Parathyroid adenoma (tissue), 2 donors: ENCODE results near the gene PPP2R3B.
"Not testable (repeated sequence)": the region's sequence is repeated elsewhere in the genome, so short reads cannot be mapped to it uniquely, and the experiment has no call there.

Experiments
- H2AFZ ChIP-seq: fragments of 300-600 bp; sonication (generic); one replicate; pipeline ENCODE4 v1.7.0; 2017; ENCODE audit warnings: antibody characterized with exemption, mild to moderate bottlenecking
- H3K27ac ChIP-seq: fragments of 300-600 bp; sonication (generic); one replicate; pipeline ENCODE4 v1.7.0; 2017
- H3K27me3 ChIP-seq: fragments of 300-600 bp; sonication (generic); one replicate; pipeline ENCODE4 v1.7.0; 2017; ENCODE audit warnings: low read length; ENCODE audit not compliant: control insufficient read depth, insufficient read depth
- H3K36me3 ChIP-seq: fragments of 300-600 bp; sonication (generic); one replicate; pipeline ENCODE4 v1.7.0; 2017; ENCODE audit warnings: low read length; ENCODE audit not compliant: control insufficient read depth, insufficient read depth
- H3K4me1 ChIP-seq: fragments of 300-600 bp; sonication (generic); one replicate; pipeline ENCODE4 v1.7.0; 2017; ENCODE audit warnings: control low read depth
- H3K4me2 ChIP-seq: fragments of 300-600 bp; sonication (generic); one replicate; pipeline ENCODE4 v1.7.0; 2017; ENCODE audit warnings: low read length
- H3K4me3 ChIP-seq: fragments of 300-600 bp; sonication (generic); one replicate; pipeline ENCODE4 v1.7.0; 2017; ENCODE audit warnings: low read depth, low read length
- H3K79me2 ChIP-seq: fragments of 300-600 bp; sonication (generic); one replicate; pipeline ENCODE4 v1.7.0; 2017; ENCODE audit warnings: control low read depth
- H3K9ac ChIP-seq: fragments of 300-600 bp; sonication (generic); one replicate; pipeline ENCODE4 v1.7.0; 2017; ENCODE audit warnings: mild to moderate bottlenecking
- H3K9me3 ChIP-seq: fragments of 300-600 bp; sonication (generic); one replicate; pipeline ENCODE4 v1.7.0; 2017; ENCODE audit warnings: low read length; ENCODE audit not compliant: control insufficient read depth
- TF ChIP-seq, protein P1 (sequence below): fragments of 300-600 bp; sonication (generic); IDR thresholded peaks from one replicate; pipeline ENCODE4 v1.7.0; 2017; ENCODE audit warnings: antibody characterized with exemption, mild to moderate bottlenecking
- donor health status: primary hyperparathyroidism.

The PPP2R3B gene

DNA sequence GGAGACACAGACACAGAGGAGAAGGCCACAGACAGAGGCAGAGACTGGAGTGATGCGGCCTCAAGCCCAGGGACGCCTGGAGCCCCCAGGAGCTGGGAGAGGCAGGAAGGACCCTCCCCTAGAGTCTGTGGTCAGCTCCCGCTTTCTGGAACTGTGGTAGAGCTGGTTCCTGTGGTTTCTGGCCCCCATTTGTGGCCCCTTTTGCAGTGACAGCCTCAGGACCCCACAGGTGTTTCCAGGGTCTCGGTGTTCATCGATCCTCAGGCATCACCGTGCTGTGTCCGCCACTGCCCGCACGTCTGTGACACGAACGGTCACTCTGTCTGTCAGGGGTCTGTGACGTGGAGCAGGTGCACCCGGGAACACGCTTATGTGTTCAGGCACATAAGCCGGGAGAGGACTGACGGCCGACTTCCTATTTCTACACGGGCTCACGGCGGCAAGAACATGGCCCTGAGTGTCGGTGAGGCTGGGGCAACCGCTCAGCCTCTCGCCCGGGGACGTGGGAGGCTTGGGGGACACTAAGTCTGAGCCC, 76.0 kb downstream of the PPP2R3B start:
- TF ChIP-seq, protein P1, sequence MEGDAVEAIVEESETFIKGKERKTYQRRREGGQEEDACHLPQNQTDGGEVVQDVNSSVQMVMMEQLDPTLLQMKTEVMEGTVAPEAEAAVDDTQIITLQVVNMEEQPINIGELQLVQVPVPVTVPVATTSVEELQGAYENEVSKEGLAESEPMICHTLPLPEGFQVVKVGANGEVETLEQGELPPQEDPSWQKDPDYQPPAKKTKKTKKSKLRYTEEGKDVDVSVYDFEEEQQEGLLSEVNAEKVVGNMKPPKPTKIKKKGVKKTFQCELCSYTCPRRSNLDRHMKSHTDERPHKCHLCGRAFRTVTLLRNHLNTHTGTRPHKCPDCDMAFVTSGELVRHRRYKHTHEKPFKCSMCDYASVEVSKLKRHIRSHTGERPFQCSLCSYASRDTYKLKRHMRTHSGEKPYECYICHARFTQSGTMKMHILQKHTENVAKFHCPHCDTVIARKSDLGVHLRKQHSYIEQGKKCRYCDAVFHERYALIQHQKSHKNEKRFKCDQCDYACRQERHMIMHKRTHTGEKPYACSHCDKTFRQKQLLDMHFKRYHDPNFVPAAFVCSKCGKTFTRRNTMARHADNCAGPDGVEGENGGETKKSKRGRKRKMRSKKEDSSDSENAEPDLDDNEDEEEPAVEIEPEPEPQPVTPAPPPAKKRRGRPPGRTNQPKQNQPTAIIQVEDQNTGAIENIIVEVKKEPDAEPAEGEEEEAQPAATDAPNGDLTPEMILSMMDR = no peak
- Histone ChIP-seq H3K36me3 (no peaks in the 10 kb centered on the region), H3K27me3 (no peaks in the 10 kb centered on the region), H3K9ac (no peak overlapping the region), H2AFZ (no peak overlapping the region), H3K4me1 (no peaks in the 10 kb centered on the region), H3K27ac (no peak overlapping the region), H3K4me2 (no peak overlapping the region), H3K4me3 (no peak overlapping the region), H3K9me3 (no peaks in the 10 kb centered on the region), H3K79me2 (no peaks in the 10 kb centered on the region)

DNA sequence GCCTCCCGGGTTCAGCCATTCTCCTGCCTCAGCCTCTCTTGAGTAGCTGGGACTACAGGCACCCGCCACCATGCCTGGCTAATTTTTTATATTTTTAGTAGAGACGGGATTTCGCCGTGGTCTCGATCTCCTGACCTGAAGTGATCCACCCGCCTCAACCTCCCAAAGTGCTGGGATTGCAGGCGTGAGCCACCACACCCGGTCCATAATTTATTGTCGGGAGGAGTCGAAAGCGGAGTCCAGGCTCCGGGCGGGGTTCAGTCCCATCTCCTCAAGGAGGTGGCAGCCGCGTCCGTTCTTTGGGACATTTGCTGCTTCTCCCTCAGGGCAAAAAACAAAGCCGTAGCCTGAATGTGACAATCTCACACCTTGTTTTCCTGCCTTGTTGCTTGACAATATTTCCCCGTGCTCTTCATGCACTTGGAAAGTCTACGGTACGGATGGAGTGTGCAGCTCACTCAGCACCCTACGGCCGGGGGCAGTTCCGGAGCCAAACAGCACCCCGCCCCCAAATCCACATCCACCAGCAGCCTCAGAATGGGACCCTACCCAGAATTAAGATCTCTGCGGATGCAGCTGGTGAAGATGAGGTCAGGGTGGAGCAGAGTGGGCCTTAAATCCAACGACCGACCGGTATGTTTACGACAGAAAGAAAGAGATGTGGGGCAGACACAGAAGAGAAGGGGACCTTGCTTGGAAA, 77.7 kb downstream of the PPP2R3B start:
- no peaks in the 10 kb centered on the region for H3K4me1 ChIP-seq
- no peaks in the 10 kb centered on the region for H3K36me3 ChIP-seq
- H3K4me3 ChIP-seq = no peak overlapping the region
- no peaks in the 10 kb centered on the region for H3K27me3 ChIP-seq
- H3K9ac ChIP-seq = no peak overlapping the region
- H3K4me2 ChIP-seq = no peak overlapping the region
- H3K9me3 ChIP-seq = no peaks in the 10 kb centered on the region
- no peak overlapping the region for H2AFZ ChIP-seq
- H3K79me2 ChIP-seq = no peaks in the 10 kb centered on the region
- TF ChIP-seq, protein P1 = no peak
- no peak overlapping the region for H3K27ac ChIP-seq

DNA sequence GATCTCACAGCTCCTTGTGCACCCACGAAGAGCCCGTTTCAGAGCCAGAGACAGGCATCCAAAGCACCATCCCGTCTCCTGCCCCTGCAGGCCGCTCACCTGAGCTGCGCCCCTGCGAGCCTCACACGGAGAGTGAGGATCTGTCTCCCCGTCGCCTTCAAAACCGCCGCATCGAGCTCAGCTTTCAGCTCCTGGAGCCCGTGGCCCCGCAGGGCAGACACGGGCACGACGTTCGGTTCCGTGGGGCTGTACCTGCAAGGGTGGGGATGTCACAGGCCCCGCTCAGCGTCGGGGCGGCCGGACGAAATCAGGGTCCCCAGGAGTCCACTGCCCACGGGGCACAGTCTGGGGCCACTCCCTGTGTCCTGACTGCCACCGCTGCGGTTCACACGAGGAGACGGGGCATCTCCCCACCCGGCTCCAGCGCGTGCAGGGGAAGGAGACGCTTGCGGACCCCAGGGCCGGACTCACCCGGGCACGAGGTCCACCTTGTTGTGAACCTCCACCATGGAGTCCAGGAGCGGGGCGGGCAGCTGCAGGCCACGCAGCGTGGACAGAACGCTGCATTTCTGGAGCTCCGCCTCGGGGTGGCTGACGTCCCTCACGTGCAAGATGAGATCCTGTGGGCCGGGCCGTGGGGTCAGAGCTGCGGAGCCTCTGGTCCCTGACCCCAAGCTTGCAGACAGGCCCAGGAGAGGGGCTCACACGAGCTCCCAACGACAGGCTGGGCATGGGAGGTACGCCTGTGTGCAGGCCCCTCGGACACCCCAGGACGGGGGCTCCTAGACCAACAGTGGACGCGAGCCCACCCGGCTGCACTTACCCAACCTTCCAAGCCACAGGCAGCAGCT, 79.2 kb downstream of the PPP2R3B start:
- no peak overlapping the region for H3K27ac ChIP-seq
- H3K9me3 ChIP-seq = no peaks in the 10 kb centered on the region
- no peaks in the 10 kb centered on the region for H3K4me1 ChIP-seq
- TF ChIP-seq, protein P1 = no peak
- H2AFZ ChIP-seq = no peak overlapping the region
- H3K36me3 ChIP-seq = no peaks in the 10 kb centered on the region
- H3K79me2 ChIP-seq = no peaks in the 10 kb centered on the region
- H3K4me3 ChIP-seq = no peak overlapping the region
- no peaks in the 10 kb centered on the region for H3K27me3 ChIP-seq
- no peak overlapping the region for H3K4me2 ChIP-seq
- no peak overlapping the region for H3K9ac ChIP-seq

DNA sequence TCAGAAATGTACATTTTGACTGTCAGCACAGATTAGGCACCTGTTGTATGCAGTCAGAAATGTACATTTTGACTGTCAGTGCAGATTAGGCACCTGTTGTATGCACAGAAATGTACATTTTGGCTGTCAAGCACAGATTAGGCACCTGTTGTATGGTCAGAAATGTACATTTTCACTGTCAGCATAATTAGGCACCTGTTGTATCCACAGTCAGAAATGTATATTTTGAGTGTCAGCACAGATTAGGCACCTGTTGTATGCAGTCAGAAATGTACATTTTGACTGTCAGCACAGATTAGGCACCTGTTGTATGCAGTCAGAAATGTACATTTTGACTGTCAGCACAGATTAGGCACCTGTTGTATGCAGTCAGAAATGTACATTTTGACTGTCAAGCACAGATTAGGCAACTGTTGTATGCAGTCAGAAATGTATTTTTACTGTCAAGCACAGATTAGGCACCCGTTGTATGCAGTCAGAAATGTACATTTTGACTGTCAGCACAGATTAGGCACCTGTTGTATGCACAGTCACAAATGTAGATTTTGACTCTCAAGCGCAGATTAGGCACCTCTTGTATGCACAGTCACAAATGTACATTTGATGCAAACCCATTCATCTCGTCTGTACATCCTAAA, 80.0 kb downstream of the PPP2R3B start:
- H3K4me1 ChIP-seq, H2AFZ ChIP-seq, H3K27me3 ChIP-seq, H3K4me2 ChIP-seq, H3K36me3 ChIP-seq, H3K9me3 ChIP-seq, H3K79me2 ChIP-seq, H3K27ac ChIP-seq, H3K4me3 ChIP-seq, H3K9ac ChIP-seq: not testable (repeated sequence)

DNA sequence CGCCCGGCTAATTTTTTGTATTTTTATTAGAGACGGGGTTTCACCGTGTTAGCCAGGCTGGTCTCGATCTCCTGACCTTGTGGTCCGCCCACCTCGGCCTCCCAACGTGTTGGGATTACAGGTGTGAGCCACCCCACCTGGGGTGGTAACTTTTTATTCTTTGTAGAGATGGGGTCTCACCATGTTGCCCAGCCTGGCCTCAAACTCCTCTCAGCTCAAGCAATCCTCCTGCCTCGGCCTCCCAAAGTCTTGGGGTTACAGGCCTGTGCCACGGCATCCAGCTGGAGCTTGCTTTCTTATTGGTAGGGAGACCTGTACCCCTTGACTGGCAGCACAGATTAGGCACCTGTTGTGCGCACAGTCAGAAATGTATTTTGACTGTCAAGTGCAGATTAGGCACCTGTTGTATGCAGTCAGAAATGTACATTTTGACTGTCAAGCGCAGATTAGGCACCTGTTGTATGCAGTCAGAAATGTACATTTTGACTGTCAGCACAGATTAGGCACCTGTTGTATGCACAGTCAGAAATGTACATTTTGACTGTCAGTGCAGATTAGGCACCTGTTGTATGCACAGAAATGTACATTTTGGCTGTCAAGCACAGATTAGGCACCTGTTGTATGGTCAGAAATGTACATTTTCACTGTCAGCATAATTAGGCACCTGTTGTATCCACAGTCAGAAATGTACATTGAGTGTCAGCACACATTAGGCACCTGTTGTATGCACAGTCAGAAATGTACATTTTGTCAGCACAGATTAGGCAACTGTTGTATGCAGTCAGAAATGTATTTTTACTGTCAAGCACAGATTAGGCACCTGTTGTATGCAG, 80.7 kb downstream of the PPP2R3B start:
- not testable (repeated sequence) for H3K4me2 ChIP-seq, H3K27me3 ChIP-seq, H3K79me2 ChIP-seq, H3K27ac ChIP-seq, H2AFZ ChIP-seq, H3K9me3 ChIP-seq, H3K9ac ChIP-seq, H3K4me1 ChIP-seq, H3K36me3 ChIP-seq, H3K4me3 ChIP-seq
